Measurements from ENCODE around the gene NDUFS3. TPM values are rescaled to one million over a fixed set of nuclear protein-coding genes. Genes with fewer than 3 reads are reported as not detected.

NDUFS3 gene
- total RNA-seq, 1 donor from 2014 or later: 148 TPM

DNA sequence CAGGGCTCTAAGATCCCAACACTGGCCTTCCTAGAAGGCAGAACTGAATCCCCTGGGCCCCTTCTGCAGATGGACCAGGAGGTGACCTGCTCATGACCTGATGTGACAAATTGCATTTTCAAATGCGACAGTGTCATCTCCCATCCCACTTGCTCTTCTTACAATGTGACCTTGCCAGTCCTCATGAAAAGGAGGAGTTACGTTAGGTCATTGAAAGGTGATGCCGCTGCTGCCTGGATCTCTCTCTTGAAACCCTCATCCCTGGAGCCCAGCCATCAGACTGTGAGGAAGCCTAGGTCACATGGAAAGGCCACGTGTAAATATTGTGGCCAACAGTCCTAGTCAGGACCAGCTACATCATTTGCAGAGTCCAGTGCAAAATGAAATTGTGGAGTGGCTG lies 21.0 kb downstream of the NDUFS3 start:
- Mint-ChIP-seq H3K27ac (no peak overlapping the region), H3K36me3 (ENCODE audit: low read depth) (no peaks in the 10 kb centered on the region), H3K27me3 (ENCODE audit: insufficient read depth) (peaks cover 11% of the 10 kb centered on the region), H3K9me3 (no peaks in the 10 kb centered on the region), H3K4me3 (no peak overlapping the region), H3K4me1 (ENCODE audit: low read depth) (no peaks in the 10 kb centered on the region)
- intact Hi-C loops (cut with micrococcal nuclease): no loop called here
- DNase-seq (ENCODE audit: low spot score): no peak

GRCh38 chr11:47603295-47603694 lies 24.4 kb downstream of the NDUFS3 start:
- no peaks in the 10 kb centered on the region for H3K9me3 Mint-ChIP-seq
- intact Hi-C loops (cut with micrococcal nuclease): no loop called here
- peaks cover 9% of the 10 kb centered on the region for H3K36me3 Mint-ChIP-seq (ENCODE audit: low read depth)
- H3K4me3 Mint-ChIP-seq: no peak overlapping the region
- no peak for DNase-seq (ENCODE audit: low spot score)
- H3K27ac Mint-ChIP-seq: no peak overlapping the region
- H3K27me3 Mint-ChIP-seq (ENCODE audit: insufficient read depth): peaks cover 2% of the 10 kb centered on the region
- H3K4me1 Mint-ChIP-seq (ENCODE audit: low read depth): peaks cover 3% of the 10 kb centered on the region

DNA sequence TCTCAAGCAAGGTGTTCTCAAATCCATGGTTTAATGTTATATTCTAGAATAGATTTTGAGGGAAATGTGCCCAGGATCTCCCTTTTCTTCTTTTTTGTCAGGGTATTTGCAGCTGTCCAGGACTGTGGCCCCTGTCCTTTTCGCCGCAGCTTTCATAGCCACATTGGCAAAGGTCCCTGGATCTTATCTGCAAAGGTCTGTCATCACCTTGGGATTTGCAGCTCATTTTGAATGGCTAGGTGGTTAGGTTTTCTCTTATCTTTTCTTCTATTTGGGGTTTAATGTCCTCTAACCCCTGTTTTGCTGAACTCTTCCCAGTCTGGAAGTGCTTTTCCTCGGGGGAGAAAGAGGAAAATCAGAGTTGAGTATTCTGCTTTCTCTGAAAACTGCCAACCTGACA lies 27.0 kb downstream of the NDUFS3 start:
- H3K4me3 Mint-ChIP-seq: no peak overlapping the region
- no peaks in the 10 kb centered on the region for H3K27me3 Mint-ChIP-seq (ENCODE audit: insufficient read depth)
- H3K27ac Mint-ChIP-seq: no peak overlapping the region
- H3K4me1 Mint-ChIP-seq (ENCODE audit: low read depth): peaks cover 3% of the 10 kb centered on the region
- H3K9me3 Mint-ChIP-seq: no peaks in the 10 kb centered on the region
- no peak for DNase-seq (ENCODE audit: low spot score)
- peaks cover 13% of the 10 kb centered on the region for H3K36me3 Mint-ChIP-seq (ENCODE audit: low read depth)
- intact Hi-C loops (cut with micrococcal nuclease): no loop called here

- no peaks in the 10 kb centered on the region for H3K9me3 Mint-ChIP-seq
- no peak overlapping the region for H3K27ac Mint-ChIP-seq
- H3K4me3 Mint-ChIP-seq: no peak overlapping the region
- intact Hi-C loops (cut with micrococcal nuclease): no loop called here
- no peak for DNase-seq (ENCODE audit: low spot score)
- H3K4me1 Mint-ChIP-seq (ENCODE audit: low read depth): peaks cover 3% of the 10 kb centered on the region
- no peaks in the 10 kb centered on the region for H3K27me3 Mint-ChIP-seq (ENCODE audit: insufficient read depth)
- H3K36me3 Mint-ChIP-seq (ENCODE audit: low read depth): peaks cover 17% of the 10 kb centered on the region
Observed at GRCh38 chr11:47606731-47607130, 27.9 kb downstream of the NDUFS3 start.

GRCh38 chr11:47607380-47607779 lies 28.5 kb downstream of the NDUFS3 start:
- no peaks in the 10 kb centered on the region for H3K27me3 Mint-ChIP-seq (ENCODE audit: insufficient read depth)
- DNase-seq (ENCODE audit: low spot score): no peak
- peaks cover 3% of the 10 kb centered on the region for H3K4me1 Mint-ChIP-seq (ENCODE audit: low read depth)
- no peaks in the 10 kb centered on the region for H3K9me3 Mint-ChIP-seq
- intact Hi-C loops (cut with micrococcal nuclease): no loop called here
- peaks cover 18% of the 10 kb centered on the region for H3K36me3 Mint-ChIP-seq (ENCODE audit: low read depth)
- H3K27ac Mint-ChIP-seq: no peak overlapping the region
- no peak overlapping the region for H3K4me3 Mint-ChIP-seq

- Mint-ChIP-seq H3K4me3 (no peak overlapping the region), H3K4me1 (ENCODE audit: low read depth) (peaks cover 3% of the 10 kb centered on the region), H3K27me3 (ENCODE audit: insufficient read depth) (no peaks in the 10 kb centered on the region), H3K9me3 (no peaks in the 10 kb centered on the region), H3K27ac (no peak overlapping the region), H3K36me3 (ENCODE audit: low read depth) (peaks cover 18% of the 10 kb centered on the region)
- intact Hi-C loops (cut with micrococcal nuclease): no loop called here
- no peak for DNase-seq (ENCODE audit: low spot score)
Observed at GRCh38 chr11:47609675-47610074, 30.8 kb downstream of the NDUFS3 start.

DNA sequence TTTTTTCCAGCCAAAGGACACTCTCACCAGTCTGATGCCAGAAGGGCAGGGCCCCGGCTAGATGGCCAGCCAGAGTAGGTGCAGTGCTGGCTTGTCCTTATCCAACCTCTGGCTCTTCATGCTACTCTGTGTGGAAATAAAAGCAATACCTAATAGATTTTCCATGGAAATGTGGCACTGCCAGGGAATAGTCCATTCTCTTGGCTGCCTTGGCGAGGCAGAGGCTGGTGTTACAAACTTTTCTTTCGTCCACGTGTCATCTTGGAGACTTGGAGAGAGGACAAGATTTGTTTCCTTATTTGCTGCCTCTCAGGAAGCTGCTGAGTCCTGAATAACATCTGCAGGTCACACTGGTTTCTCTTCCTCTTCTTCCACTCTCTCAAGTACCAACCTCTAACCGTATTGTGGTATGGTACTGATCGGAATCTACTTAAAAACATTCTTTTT lies 32.5 kb downstream of the NDUFS3 start:
- peaks cover 20% of the 10 kb centered on the region for H3K36me3 Mint-ChIP-seq (ENCODE audit: low read depth)
- intact Hi-C loops (cut with micrococcal nuclease): no loop called here
- H3K4me3 Mint-ChIP-seq: no peak overlapping the region
- H3K27me3 Mint-ChIP-seq (ENCODE audit: insufficient read depth): no peaks in the 10 kb centered on the region
- H3K9me3 Mint-ChIP-seq: no peaks in the 10 kb centered on the region
- H3K27ac Mint-ChIP-seq: no peak overlapping the region
- no peak for DNase-seq (ENCODE audit: low spot score)
- H3K4me1 Mint-ChIP-seq (ENCODE audit: low read depth): peaks cover 3% of the 10 kb centered on the region

DNA sequence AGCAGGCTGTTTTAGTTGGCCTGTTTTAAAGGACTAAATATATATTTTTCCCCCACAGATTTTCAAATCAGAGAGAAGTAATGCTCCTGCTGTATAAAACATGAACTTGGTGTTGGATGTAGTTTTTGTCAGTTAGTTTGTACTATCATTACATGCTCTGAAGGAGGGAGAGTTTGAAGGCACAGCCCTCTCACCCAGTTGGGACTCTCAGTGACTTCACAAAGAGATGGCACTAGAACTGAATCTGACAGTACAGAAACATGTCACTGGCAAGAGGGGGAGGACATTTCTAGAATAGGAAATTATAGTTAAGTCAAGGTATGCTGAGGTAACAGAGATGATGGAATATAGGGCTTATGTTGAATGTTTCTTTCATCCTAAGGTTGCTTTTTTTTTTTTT lies 36.4 kb downstream of the NDUFS3 start:
- H3K4me3 Mint-ChIP-seq: no peak overlapping the region
- H3K27ac Mint-ChIP-seq: no peak overlapping the region
- H3K27me3 Mint-ChIP-seq (ENCODE audit: insufficient read depth): no peaks in the 10 kb centered on the region
- H3K9me3 Mint-ChIP-seq: no peaks in the 10 kb centered on the region
- H3K4me1 Mint-ChIP-seq (ENCODE audit: low read depth): peaks cover 11% of the 10 kb centered on the region
- intact Hi-C loops (cut with micrococcal nuclease): no loop called here
- H3K36me3 Mint-ChIP-seq (ENCODE audit: low read depth): peaks cover 20% of the 10 kb centered on the region
- no peak for DNase-seq (ENCODE audit: low spot score)

DNA sequence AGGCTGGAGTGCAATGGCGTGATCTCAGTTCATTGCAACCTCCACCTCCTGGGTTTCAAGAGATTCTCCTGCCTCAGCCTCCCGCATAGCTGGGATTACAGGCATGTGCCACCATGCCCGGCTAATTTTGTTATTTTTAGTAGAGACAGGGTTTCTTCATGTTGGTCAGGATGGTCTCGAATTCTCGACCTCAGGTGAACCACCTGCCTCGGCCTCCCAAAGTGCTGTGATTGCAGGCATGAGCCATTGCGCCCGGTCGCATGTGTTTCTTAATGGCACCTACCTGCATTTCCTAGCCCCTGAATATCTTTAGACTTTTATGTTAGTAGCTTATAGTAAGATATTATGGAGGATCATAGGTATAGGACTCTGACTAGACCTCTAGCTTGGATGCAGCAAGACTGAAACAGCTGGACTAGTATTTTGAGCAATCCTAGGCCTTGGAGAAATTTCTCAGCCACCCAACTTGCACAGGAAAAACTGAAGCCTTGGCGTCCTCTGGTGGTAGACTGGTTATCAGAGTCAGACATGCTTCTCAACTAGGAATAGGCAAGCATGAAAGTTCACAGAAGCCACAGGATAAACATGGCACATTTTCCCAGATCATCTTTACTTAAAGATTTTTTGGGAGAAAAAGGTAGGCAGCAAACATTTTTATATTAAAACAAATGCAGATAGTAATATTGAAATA lies 38.0 kb downstream of the NDUFS3 start:
- H3K4me3 Mint-ChIP-seq: no peak overlapping the region
- no peak overlapping the region for H3K27ac Mint-ChIP-seq
- no peaks in the 10 kb centered on the region for H3K9me3 Mint-ChIP-seq
- peaks cover 13% of the 10 kb centered on the region for H3K36me3 Mint-ChIP-seq (ENCODE audit: low read depth)
- intact Hi-C loops (cut with micrococcal nuclease): loop anchor here (1.0 kb wide), 2 partner anchors 39 to 102 kb away; partner anchors contain the start of gene KBTBD4
- no peak for DNase-seq (ENCODE audit: low spot score)
- no peaks in the 10 kb centered on the region for H3K27me3 Mint-ChIP-seq (ENCODE audit: insufficient read depth)
- peaks cover 11% of the 10 kb centered on the region for H3K4me1 Mint-ChIP-seq (ENCODE audit: low read depth)

- Mint-ChIP-seq H3K4me3 (no peak overlapping the region), H3K27ac (no peak overlapping the region), H3K36me3 (ENCODE audit: low read depth) (peaks cover 13% of the 10 kb centered on the region), H3K9me3 (no peaks in the 10 kb centered on the region), H3K27me3 (ENCODE audit: insufficient read depth) (no peaks in the 10 kb centered on the region), H3K4me1 (ENCODE audit: low read depth) (peaks cover 11% of the 10 kb centered on the region)
- no peak for DNase-seq (ENCODE audit: low spot score)
- intact Hi-C loops (cut with micrococcal nuclease): loop anchor here (1.0 kb wide), 2 partner anchors 39 to 102 kb away; partner anchors contain the start of gene KBTBD4
Observed at GRCh38 chr11:47617417-47617809, 38.5 kb downstream of the NDUFS3 start.

- Mint-ChIP-seq H3K27me3 (ENCODE audit: insufficient read depth) (no peaks in the 10 kb centered on the region), H3K36me3 (ENCODE audit: low read depth) (peaks cover 16% of the 10 kb centered on the region), H3K4me3 (no peak overlapping the region), H3K27ac (no peak overlapping the region), H3K4me1 (ENCODE audit: low read depth) (peaks cover 11% of the 10 kb centered on the region), H3K9me3 (no peaks in the 10 kb centered on the region)
- no peak for DNase-seq (ENCODE audit: low spot score)
- intact Hi-C loops (cut with micrococcal nuclease): no loop called here
Observed at GRCh38 chr11:47620836-47621378, 42.0 kb downstream of the NDUFS3 start.

GRCh38 chr11:47626234-47626633 lies 47.4 kb downstream of the NDUFS3 start:
- Mint-ChIP-seq H3K9me3 (no peaks in the 10 kb centered on the region), H3K27ac (no peak overlapping the region), H3K27me3 (ENCODE audit: insufficient read depth) (no peaks in the 10 kb centered on the region), H3K4me1 (ENCODE audit: low read depth) (no peaks in the 10 kb centered on the region), H3K4me3 (no peak overlapping the region), H3K36me3 (ENCODE audit: low read depth) (peaks cover 25% of the 10 kb centered on the region)
- intact Hi-C loops (cut with micrococcal nuclease): no loop called here
- no peak for DNase-seq (ENCODE audit: low spot score)

GRCh38 chr11:47628026-47628425 lies 49.2 kb downstream of the NDUFS3 start:
- intact Hi-C loops (cut with micrococcal nuclease): no loop called here
- DNase-seq (ENCODE audit: low spot score): no peak
- Mint-ChIP-seq H3K4me3 (no peak overlapping the region), H3K9me3 (no peaks in the 10 kb centered on the region), H3K27ac (no peak overlapping the region), H3K4me1 (ENCODE audit: low read depth) (no peaks in the 10 kb centered on the region), H3K36me3 (ENCODE audit: low read depth) (peaks cover 31% of the 10 kb centered on the region), H3K27me3 (ENCODE audit: insufficient read depth) (no peaks in the 10 kb centered on the region)
